ENCODE results near the gene CPED1. TPM values are rescaled to one million over a fixed set of nuclear protein-coding genes. Genes with fewer than 3 reads are reported as not detected.

Gene CPED1
- polyA plus RNA-seq, 1 donor from 2014 or later, result not detected

DNA sequence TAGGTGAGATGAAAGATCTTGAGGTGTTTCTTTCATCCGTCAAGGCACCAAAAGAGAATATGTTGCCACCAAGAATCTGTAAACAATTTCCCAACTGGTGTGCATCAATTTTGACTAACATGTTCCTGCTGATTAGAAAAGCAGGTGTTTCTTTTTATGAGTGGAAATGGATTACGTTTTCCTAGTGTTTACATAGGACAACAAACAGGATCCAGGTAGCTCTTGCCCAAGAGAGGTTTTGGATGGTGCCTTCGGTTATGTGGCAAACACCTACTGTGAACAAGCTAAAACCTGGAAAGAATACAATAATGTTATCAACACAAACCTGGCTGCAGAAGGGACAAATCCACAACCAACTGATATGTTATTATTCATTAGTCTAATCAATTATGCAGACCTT, 286.7 kb downstream of the CPED1 start:
- H3K9me3 ChIP-seq (ENCODE audit: low read length), result no peaks in the 10 kb centered on the region
- H2AFZ ChIP-seq (ENCODE audit: low read depth, low read length), result no peak overlapping the region
- H3K4me2 ChIP-seq (ENCODE audit: low read length), result no peak overlapping the region
- no peak overlapping the region for H3K4me3 ChIP-seq (ENCODE audit: low read length)
- no peak for TF ChIP-seq MXI1 (conservative IDR thresholded peaks at IDR 0.05; ENCODE audit: poor library complexity, severe bottlenecking)
- TF ChIP-seq RAD21 (conservative IDR thresholded peaks at IDR 0.05), result no peak
- TF ChIP-seq EP300 (conservative IDR thresholded peaks at IDR 0.05; ENCODE audit: poor library complexity, severe bottlenecking), result no peak
- TF ChIP-seq TAF1 (IDR thresholded peaks at IDR 0.05; ENCODE audit: low read depth), result no peak
- TF ChIP-seq EZH2 (IDR thresholded peaks at IDR 0.05; ENCODE audit: borderline replicate concordance, insufficient read depth, low read length, poor library complexity, severe bottlenecking), result no peak
- TF ChIP-seq POLR2AphosphoS5 (IDR thresholded peaks at IDR 0.05), result no peak
- TF ChIP-seq, protein P1, sequence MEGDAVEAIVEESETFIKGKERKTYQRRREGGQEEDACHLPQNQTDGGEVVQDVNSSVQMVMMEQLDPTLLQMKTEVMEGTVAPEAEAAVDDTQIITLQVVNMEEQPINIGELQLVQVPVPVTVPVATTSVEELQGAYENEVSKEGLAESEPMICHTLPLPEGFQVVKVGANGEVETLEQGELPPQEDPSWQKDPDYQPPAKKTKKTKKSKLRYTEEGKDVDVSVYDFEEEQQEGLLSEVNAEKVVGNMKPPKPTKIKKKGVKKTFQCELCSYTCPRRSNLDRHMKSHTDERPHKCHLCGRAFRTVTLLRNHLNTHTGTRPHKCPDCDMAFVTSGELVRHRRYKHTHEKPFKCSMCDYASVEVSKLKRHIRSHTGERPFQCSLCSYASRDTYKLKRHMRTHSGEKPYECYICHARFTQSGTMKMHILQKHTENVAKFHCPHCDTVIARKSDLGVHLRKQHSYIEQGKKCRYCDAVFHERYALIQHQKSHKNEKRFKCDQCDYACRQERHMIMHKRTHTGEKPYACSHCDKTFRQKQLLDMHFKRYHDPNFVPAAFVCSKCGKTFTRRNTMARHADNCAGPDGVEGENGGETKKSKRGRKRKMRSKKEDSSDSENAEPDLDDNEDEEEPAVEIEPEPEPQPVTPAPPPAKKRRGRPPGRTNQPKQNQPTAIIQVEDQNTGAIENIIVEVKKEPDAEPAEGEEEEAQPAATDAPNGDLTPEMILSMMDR (IDR thresholded peaks at IDR 0.05; ENCODE audit: poor library complexity, severe bottlenecking), result no peak
- TF ChIP-seq, protein P2, sequence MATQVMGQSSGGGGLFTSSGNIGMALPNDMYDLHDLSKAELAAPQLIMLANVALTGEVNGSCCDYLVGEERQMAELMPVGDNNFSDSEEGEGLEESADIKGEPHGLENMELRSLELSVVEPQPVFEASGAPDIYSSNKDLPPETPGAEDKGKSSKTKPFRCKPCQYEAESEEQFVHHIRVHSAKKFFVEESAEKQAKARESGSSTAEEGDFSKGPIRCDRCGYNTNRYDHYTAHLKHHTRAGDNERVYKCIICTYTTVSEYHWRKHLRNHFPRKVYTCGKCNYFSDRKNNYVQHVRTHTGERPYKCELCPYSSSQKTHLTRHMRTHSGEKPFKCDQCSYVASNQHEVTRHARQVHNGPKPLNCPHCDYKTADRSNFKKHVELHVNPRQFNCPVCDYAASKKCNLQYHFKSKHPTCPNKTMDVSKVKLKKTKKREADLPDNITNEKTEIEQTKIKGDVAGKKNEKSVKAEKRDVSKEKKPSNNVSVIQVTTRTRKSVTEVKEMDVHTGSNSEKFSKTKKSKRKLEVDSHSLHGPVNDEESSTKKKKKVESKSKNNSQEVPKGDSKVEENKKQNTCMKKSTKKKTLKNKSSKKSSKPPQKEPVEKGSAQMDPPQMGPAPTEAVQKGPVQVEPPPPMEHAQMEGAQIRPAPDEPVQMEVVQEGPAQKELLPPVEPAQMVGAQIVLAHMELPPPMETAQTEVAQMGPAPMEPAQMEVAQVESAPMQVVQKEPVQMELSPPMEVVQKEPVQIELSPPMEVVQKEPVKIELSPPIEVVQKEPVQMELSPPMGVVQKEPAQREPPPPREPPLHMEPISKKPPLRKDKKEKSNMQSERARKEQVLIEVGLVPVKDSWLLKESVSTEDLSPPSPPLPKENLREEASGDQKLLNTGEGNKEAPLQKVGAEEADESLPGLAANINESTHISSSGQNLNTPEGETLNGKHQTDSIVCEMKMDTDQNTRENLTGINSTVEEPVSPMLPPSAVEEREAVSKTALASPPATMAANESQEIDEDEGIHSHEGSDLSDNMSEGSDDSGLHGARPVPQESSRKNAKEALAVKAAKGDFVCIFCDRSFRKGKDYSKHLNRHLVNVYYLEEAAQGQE (IDR thresholded peaks at IDR 0.05; ENCODE audit: borderline replicate concordance), result no peak
- no peak for TF ChIP-seq SMC3 (conservative IDR thresholded peaks at IDR 0.05; ENCODE audit: poor library complexity)
- H3K9ac ChIP-seq (ENCODE audit: low read length), result no peak overlapping the region
- H3K9me2 ChIP-seq (ENCODE audit: insufficient read depth, low read length), result no peaks in the 10 kb centered on the region
- no peaks in the 10 kb centered on the region for H3K27me3 ChIP-seq (ENCODE audit: insufficient read depth, low read depth, low read length)
- no peaks in the 10 kb centered on the region for H3K79me2 ChIP-seq (replicated peaks; ENCODE audit: insufficient read depth, low read length)
- no peaks in the 10 kb centered on the region for H4K20me1 ChIP-seq (ENCODE audit: insufficient read depth)
- H3K36me3 ChIP-seq (ENCODE audit: insufficient read depth, low read length), result no peaks in the 10 kb centered on the region
- H3F3A ChIP-seq (ENCODE audit: insufficient read depth, low read length, poor library complexity, severe bottlenecking), result no peaks in the 10 kb centered on the region
- H3K27ac ChIP-seq (ENCODE audit: low read length), result no peak overlapping the region

DNA sequence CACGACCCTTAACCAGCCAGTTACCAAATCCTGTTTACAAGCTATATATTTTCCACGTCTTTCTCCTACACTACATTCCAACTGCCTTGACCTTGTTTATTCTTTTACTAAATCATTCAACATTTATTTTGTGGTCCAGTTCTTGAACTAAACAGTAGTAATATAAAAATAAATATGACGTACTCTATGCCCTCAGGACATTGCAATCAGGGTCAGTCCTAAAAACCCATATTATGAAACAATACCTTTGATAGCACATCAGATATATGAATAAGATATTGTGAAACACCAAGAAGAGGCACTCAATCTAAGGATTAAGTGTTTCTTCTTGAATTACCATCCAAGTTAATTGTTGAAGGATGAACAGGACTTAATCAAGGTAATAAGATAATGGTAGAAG, 287.8 kb downstream of the CPED1 start:
- no peaks in the 10 kb centered on the region for H3F3A ChIP-seq (ENCODE audit: insufficient read depth, low read length, poor library complexity, severe bottlenecking)
- TF ChIP-seq, protein P1 (IDR thresholded peaks at IDR 0.05; ENCODE audit: poor library complexity, severe bottlenecking), result no peak
- TF ChIP-seq, protein P2 (IDR thresholded peaks at IDR 0.05; ENCODE audit: borderline replicate concordance), result no peak
- no peak for TF ChIP-seq TAF1 (IDR thresholded peaks at IDR 0.05; ENCODE audit: low read depth)
- no peak for TF ChIP-seq EP300 (conservative IDR thresholded peaks at IDR 0.05; ENCODE audit: poor library complexity, severe bottlenecking)
- TF ChIP-seq POLR2AphosphoS5 (IDR thresholded peaks at IDR 0.05), result no peak
- TF ChIP-seq RAD21 (conservative IDR thresholded peaks at IDR 0.05), result no peak
- TF ChIP-seq SMC3 (conservative IDR thresholded peaks at IDR 0.05; ENCODE audit: poor library complexity), result no peak
- TF ChIP-seq MXI1 (conservative IDR thresholded peaks at IDR 0.05; ENCODE audit: poor library complexity, severe bottlenecking), result no peak
- no peak for TF ChIP-seq EZH2 (IDR thresholded peaks at IDR 0.05; ENCODE audit: borderline replicate concordance, insufficient read depth, low read length, poor library complexity, severe bottlenecking)
- no peak overlapping the region for H3K9ac ChIP-seq (ENCODE audit: low read length)
- no peak overlapping the region for H3K4me3 ChIP-seq (ENCODE audit: low read length)
- H3K27me3 ChIP-seq (ENCODE audit: insufficient read depth, low read depth, low read length), result no peaks in the 10 kb centered on the region
- no peaks in the 10 kb centered on the region for H3K79me2 ChIP-seq (replicated peaks; ENCODE audit: insufficient read depth, low read length)
- no peaks in the 10 kb centered on the region for H4K20me1 ChIP-seq (ENCODE audit: insufficient read depth)
- H3K36me3 ChIP-seq (ENCODE audit: insufficient read depth, low read length), result no peaks in the 10 kb centered on the region
- H3K27ac ChIP-seq (ENCODE audit: low read length), result no peak overlapping the region
- H3K9me2 ChIP-seq (ENCODE audit: insufficient read depth, low read length), result no peaks in the 10 kb centered on the region
- no peak overlapping the region for H3K4me2 ChIP-seq (ENCODE audit: low read length)
- no peak overlapping the region for H2AFZ ChIP-seq (ENCODE audit: low read depth, low read length)
- no peaks in the 10 kb centered on the region for H3K9me3 ChIP-seq (ENCODE audit: low read length)
